Keratinocyte (primary cell): Measurements from ENCODE around the gene TMEM150B. TPM values are rescaled to one million over a fixed set of nuclear protein-coding genes. Genes with fewer than 3 reads are reported as not detected.

Experiments used
- DNase-seq: peaks from one replicate; pipeline ENCODE4 v3.0.0-alpha.2; 2011; ENCODE audit warnings: low read depth, missing footprints, low spot score
- FAIRE-seq: peaks from 2 replicates; lab custom pipeline; 2011; peaks lifted over from hg19 to GRCh38; lab: Jason Lieb, UNC
- H2AFZ ChIP-seq: 2 replicates; pipeline ENCODE4 v1.6.0; 2012; ENCODE audit warnings: low read length, control low read depth, inconsistent platforms; ENCODE audit not compliant: control insufficient read depth
- H3K27ac ChIP-seq: 2 replicates; pipeline ENCODE4 v1.5.1; 2011; ENCODE audit warnings: low read length; ENCODE audit not compliant: control insufficient read depth, insufficient read depth
- H3K27me3 ChIP-seq: 3 replicates; pipeline ENCODE4 v1.6.0; 2011; ENCODE audit warnings: low read length; ENCODE audit not compliant: control insufficient read depth, insufficient read depth; ENCODE audit errors: extremely low read depth
- H3K36me3 ChIP-seq, 2 experiments: 2 replicates in 1 of 2; 3 replicates in 1 of 2; pipeline ENCODE4 v1.5.1; 2011; ENCODE audit warnings: low read length in 2 of 2, mild to moderate bottlenecking in 1 of 2; ENCODE audit not compliant: control insufficient read depth in 2 of 2, insufficient read depth in 2 of 2; ENCODE audit errors: extremely low read depth in 1 of 2
- H3K4me1 ChIP-seq: 3 replicates; pipeline ENCODE4 v1.5.1; 2011; ENCODE audit warnings: low read length; ENCODE audit not compliant: control insufficient read depth, insufficient read depth; ENCODE audit errors: extremely low read depth
- H3K4me2 ChIP-seq: 3 replicates; pipeline ENCODE4 v1.6.0; 2011; ENCODE audit warnings: low read depth, low read length; ENCODE audit not compliant: control insufficient read depth, insufficient read depth; ENCODE audit errors: extremely low read depth
- H3K4me3 ChIP-seq, 3 experiments: fragments of 200-600 bp in 1 of 3; sonication (generic) in 1 of 3; 2 replicates in 2 of 3; 3 replicates in 1 of 3; pipeline ENCODE4 v1.5.1; 2011 to 2016; ENCODE audit warnings: low read length in 3 of 3, mild to moderate bottlenecking in 3 of 3, control low read depth in 2 of 3, inconsistent platforms in 1 of 3, low read depth in 1 of 3, mixed read lengths in 1 of 3, mixed run types in 1 of 3, moderate library complexity in 1 of 3; ENCODE audit not compliant: control insufficient read depth in 2 of 3, insufficient read depth in 2 of 3; ENCODE audit errors: extremely low read depth in 1 of 3
- H3K79me2 ChIP-seq: 2 replicates; pipeline ENCODE4 v1.6.0; 2012; ENCODE audit warnings: low read length; ENCODE audit not compliant: control insufficient read depth, insufficient read depth
- H3K9ac ChIP-seq: 3 replicates; pipeline ENCODE4 v1.6.0; 2011; ENCODE audit warnings: low read length; ENCODE audit not compliant: control insufficient read depth, insufficient read depth; ENCODE audit errors: extremely low read depth
- H3K9me1 ChIP-seq: 3 replicates; pipeline ENCODE4 v1.6.0; 2011; ENCODE audit warnings: low read length; ENCODE audit not compliant: control insufficient read depth, insufficient read depth; ENCODE audit errors: extremely low read depth
- H3K9me3 ChIP-seq: 2 replicates; pipeline ENCODE4 v1.5.1; 2012; ENCODE audit warnings: low read depth, low read length; ENCODE audit not compliant: control insufficient read depth
- H4K20me1 ChIP-seq: 3 replicates; pipeline ENCODE4 v1.6.0; 2011; ENCODE audit warnings: low read length; ENCODE audit not compliant: control insufficient read depth, insufficient read depth; ENCODE audit errors: extremely low read depth
- EZH2 ChIP-seq: IDR thresholded peaks from one replicate; pipeline ENCODE4 v1.6.1; 2012; ENCODE audit warnings: inconsistent platforms, mild to moderate bottlenecking, low read length, moderate library complexity
- dilution Hi-C: fragments of 300-500 bp; cut with MboI; formaldehyde crosslinking; loops from one replicate; pipeline ENCODE4 v1.7.0; 2020; ENCODE audit warnings: low sequenced_read_pairs; ENCODE audit not compliant: extremely low pct_ligation_motif_present
- polyA plus RNA-seq, 5 experiments: library from polyadenylated mRNA; depleted of rRNA in 3 of 5; stranded (reverse) in 3 of 5; stranded (forward) in 1 of 5; unstranded in 1 of 5; fragments of >200 nt; gene quantifications; 1 replicate in 1 of 5; 2 replicates in 3 of 5; 3 replicates in 1 of 5; pipeline versions ENCODE4 v1.2.1 to v1.2.3, GENCODE V29; 2011 to 2012; ENCODE audit warnings: missing spikeins in 2 of 5, low read depth in 1 of 5, low replicate concordance in 1 of 5
- TF ChIP-seq, protein P1 (sequence below), 3 experiments: IDR thresholded peaks in 1 of 3; conservative IDR thresholded peaks in 1 of 3; optimal IDR thresholded peaks in 1 of 3; 2 replicates in 2 of 3; 3 replicates in 1 of 3; pipeline versions ENCODE3 to v1.5.1; 2011; ENCODE audit warnings: low read length in 3 of 3, mild to moderate bottlenecking in 3 of 3, moderate library complexity in 2 of 3, control low read depth in 1 of 3, inconsistent platforms in 1 of 3; ENCODE audit not compliant: insufficient read depth in 2 of 3; ENCODE audit errors: extremely low read depth in 1 of 3

Gene TMEM150B
- polyA plus RNA-seq, 1 donor (not counting 4 experiments of a cell fraction or from before 2014, with no cell fraction given), result not detected

- FAIRE-seq, result peak; percentile 94
- DNase-seq, result no peak
- Histone ChIP-seq H3K4me1 (peaks cover 9% of the 10 kb centered on the region), H3K27ac (no peak overlapping the region), H3K4me2 (peak overlapping the region; percentile 25), H3K4me3 (no peak overlapping the region), H4K20me1 (no peaks in the 10 kb centered on the region), H3K9me3 (no peaks in the 10 kb centered on the region), H3K27me3 (peaks cover 29% of the 10 kb centered on the region), H3K9ac (no peak overlapping the region), H3K9me1 (no peaks in the 10 kb centered on the region), H2AFZ (no peak overlapping the region), H3K79me2 (no peaks in the 10 kb centered on the region), H3K36me3 (no peaks in the 10 kb centered on the region)
- dilution Hi-C loops, result no loop called here
- TF ChIP-seq, protein P1, sequence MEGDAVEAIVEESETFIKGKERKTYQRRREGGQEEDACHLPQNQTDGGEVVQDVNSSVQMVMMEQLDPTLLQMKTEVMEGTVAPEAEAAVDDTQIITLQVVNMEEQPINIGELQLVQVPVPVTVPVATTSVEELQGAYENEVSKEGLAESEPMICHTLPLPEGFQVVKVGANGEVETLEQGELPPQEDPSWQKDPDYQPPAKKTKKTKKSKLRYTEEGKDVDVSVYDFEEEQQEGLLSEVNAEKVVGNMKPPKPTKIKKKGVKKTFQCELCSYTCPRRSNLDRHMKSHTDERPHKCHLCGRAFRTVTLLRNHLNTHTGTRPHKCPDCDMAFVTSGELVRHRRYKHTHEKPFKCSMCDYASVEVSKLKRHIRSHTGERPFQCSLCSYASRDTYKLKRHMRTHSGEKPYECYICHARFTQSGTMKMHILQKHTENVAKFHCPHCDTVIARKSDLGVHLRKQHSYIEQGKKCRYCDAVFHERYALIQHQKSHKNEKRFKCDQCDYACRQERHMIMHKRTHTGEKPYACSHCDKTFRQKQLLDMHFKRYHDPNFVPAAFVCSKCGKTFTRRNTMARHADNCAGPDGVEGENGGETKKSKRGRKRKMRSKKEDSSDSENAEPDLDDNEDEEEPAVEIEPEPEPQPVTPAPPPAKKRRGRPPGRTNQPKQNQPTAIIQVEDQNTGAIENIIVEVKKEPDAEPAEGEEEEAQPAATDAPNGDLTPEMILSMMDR (optimal IDR thresholded peaks at IDR 0.05 in 1 of 3, IDR thresholded peaks at IDR 0.05 in 1 of 3, conservative IDR thresholded peaks at IDR 0.05 in 1 of 3; ENCODE audit: extremely low read depth in 1 of 3, insufficient read depth in 2 of 3, low read length in 3 of 3), result no peak
- TF ChIP-seq EZH2, result no peak
Measured at GRCh38 chr19:55355213-55355821, 30.2 kb upstream of the TMEM150B start.

- H3K4me1 ChIP-seq, result peaks cover 9% of the 10 kb centered on the region
- H3K9me3 ChIP-seq, result no peaks in the 10 kb centered on the region
- dilution Hi-C loops, result no loop called here
- H3K36me3 ChIP-seq, result no peaks in the 10 kb centered on the region
- no peaks in the 10 kb centered on the region for H4K20me1 ChIP-seq
- peak within 1 kb of the TSS; percentile 81 for H2AFZ ChIP-seq
- H3K27ac ChIP-seq, result no peak within 1 kb of the TSS
- FAIRE-seq, result no peak
- peaks cover 29% of the 10 kb centered on the region for H3K27me3 ChIP-seq
- no peaks in the 10 kb centered on the region for H3K9me1 ChIP-seq
- H3K9ac ChIP-seq, result peak within 1 kb of the TSS; percentile 50
- peak within 1 kb of the TSS; percentile 86 for H3K4me2 ChIP-seq
- peak within 1 kb of the TSS; percentile 46 to 66 (median 63) for H3K4me3 ChIP-seq
- no peak for TF ChIP-seq EZH2
- TF ChIP-seq, protein P1 (optimal IDR thresholded peaks at IDR 0.05 in 1 of 3, IDR thresholded peaks at IDR 0.05 in 1 of 3, conservative IDR thresholded peaks at IDR 0.05 in 1 of 3; ENCODE audit: extremely low read depth in 1 of 3, insufficient read depth in 2 of 3, low read length in 3 of 3), result no peak
- H3K79me2 ChIP-seq, result no peaks in the 10 kb centered on the region
- DNase-seq, result no peak
Measured at GRCh38 chr19:55354698-55355212, 29.6 kb upstream of the TMEM150B start, which contains the start of gene COX6B2. Gene COX6B2 (minus strand): TSS chr19:55354719. CDS start chr19:55354521, 198 bp downstream.
